GM12874 (cell line): ENCODE data around the gene DDAH1.

Source experiments
- CTCF ChIP-seq: IDR thresholded peaks from 2 replicates; pipeline ENCODE4 v1.5.1; 2011; ENCODE audit warnings: low read depth, mild to moderate bottlenecking, control low read depth, low read length, moderate library complexity; ENCODE audit not compliant: insufficient read depth

Gene DDAH1

GRCh38 chr1:85417017-85417416, 47.9 kb downstream of the DDAH1 start:
- no peak for TF ChIP-seq CTCF

- no peak for TF ChIP-seq CTCF
These were observed 51.8 kb downstream of the DDAH1 start for GRCh38 chr1:85413169-85413568.

GRCh38 chr1:85411567-85412305, 53.2 kb downstream of the DDAH1 start:
- no peak for TF ChIP-seq CTCF

GRCh38 chr1:85409516-85409915, 55.4 kb downstream of the DDAH1 start:
- no peak for TF ChIP-seq CTCF

GRCh38 chr1:85407746-85408377, 57.1 kb downstream of the DDAH1 start:
- no peak for TF ChIP-seq CTCF

GRCh38 chr1:85406887-85407533, 57.9 kb downstream of the DDAH1 start:
- no peak for TF ChIP-seq CTCF

GRCh38 chr1:85406081-85406480, 58.9 kb downstream of the DDAH1 start:
- TF ChIP-seq CTCF: no peak
